ENCODE results near the gene SLC13A5. TPM values are rescaled to one million over a fixed set of nuclear protein-coding genes. Genes with fewer than 3 reads are reported as not detected.

Gene SLC13A5
- total and polyA plus RNA-seq, 10 of the 15 experiments (the other 5 are each of a cell fraction or from before 2014, with no cell fraction given): 0.23 TPM; not detected in 9

GRCh38 chr17:6710317-6710716 is 2.9 kb downstream of the SLC13A5 start:
- TF ChIP-seq CHD1 (IDR thresholded peaks at IDR 0.05; ENCODE audit: low read depth, low read length) (no peak), STAT3 (IDR thresholded peaks at IDR 0.05; ENCODE audit: low read depth, low read length) (no peak), REST (IDR thresholded peaks at IDR 0.05; ENCODE audit: low read depth, low read length) (no peak), PBX3 (IDR thresholded peaks at IDR 0.05; ENCODE audit: insufficient replicate concordance, low read depth, low read length) (no peak), ETV6 (conservative IDR thresholded peaks at IDR 0.05 in 1 of 2, IDR thresholded peaks at IDR 0.05 in 1 of 2; ENCODE audit: borderline replicate concordance in 1 of 2, low read depth in 1 of 2) (no peak), CUX1 (IDR thresholded peaks at IDR 0.05; ENCODE audit: insufficient replicate concordance, low read depth, low read length) (no peak), MYB (IDR thresholded peaks at IDR 0.05; ENCODE audit: borderline replicate concordance, low read depth, low read length) (no peak), ATF3 (IDR thresholded peaks at IDR 0.05; ENCODE audit: borderline replicate concordance, extremely low read depth, low read depth, low read length) (no peak)
- Histone ChIP-seq H2AFZ (ENCODE audit: control insufficient read depth, low read depth, low read length) (no peak overlapping the region), H3K79me2 (ENCODE audit: control insufficient read depth, insufficient read depth, low read length) (no peaks in the 10 kb centered on the region), H4K20me1 (ENCODE audit: control insufficient read depth, insufficient read depth) (no peaks in the 10 kb centered on the region), H3K27ac (ENCODE audit: control insufficient read depth, insufficient read depth) (no peak overlapping the region), H3K4me3 (no peak overlapping the region), H3K9me3 (replicated peaks; ENCODE audit: control insufficient read depth, insufficient read depth, low read length) (no peaks in the 10 kb centered on the region; the same call in 2 of the 3 replicates), H3K4me2 (ENCODE audit: control insufficient read depth, insufficient read depth) (no peak overlapping the region), H3K36me3 (ENCODE audit: control insufficient read depth in 2 of 2, insufficient read depth in 2 of 2, low read length in 1 of 2) (no peaks in the 10 kb centered on the region), H3K9ac (ENCODE audit: control insufficient read depth, insufficient read depth, low read length) (no peak overlapping the region), H3K27me3 (replicated peaks in 1 of 2; ENCODE audit: control insufficient read depth in 2 of 2, insufficient read depth in 2 of 2, low read length in 1 of 2) (peaks cover 4 to 8% of the 10 kb centered on the region in 2 experiments; a peak in 3 of 4 replicates), H3K4me1 (ENCODE audit: control insufficient read depth, insufficient read depth, low read length) (no peaks in the 10 kb centered on the region)
- DNase-seq (ENCODE audit: low read depth, low spot score): no peak
- intact Hi-C loops (cut with micrococcal nuclease; ENCODE audit: unreplicated experiment): no loop called here
- ATAC-seq: no peak
- POLR2A ChIA-PET: no interaction called here
- 66% methylated on average over 11 of the region's 11 CpGs for WGBS (ENCODE audit: insufficient coverage, insufficient replicate concordance, low lambda C conversion rate, missing lambda C conversion rate)
- in situ Hi-C loops (cut with MboI): no loop called here
- no peak for FAIRE-seq
- no TSS peak for BruUV-seq (replicated peaks)
- CTCF ChIA-PET: no interaction called here
- RAD21 ChIA-PET (ENCODE audit: unreplicated experiment): no interaction called here
- SMC1A ChIA-PET (ENCODE audit: uncharacterized antibody, unreplicated experiment): no interaction called here
